Measurements from ENCODE around the gene SOWAHA.

The SOWAHA gene

GRCh38 chr5:132837868-132838267 is 24.8 kb downstream of the SOWAHA start:
- Histone ChIP-seq H3K4me3 (ENCODE audit: low read length) (no peak overlapping the region), H3K23ac (ENCODE audit: low read length) (no peak overlapping the region), H3K79me1 (ENCODE audit: low read length) (no peaks in the 10 kb centered on the region), H3K36me3 (ENCODE audit: control insufficient read depth, insufficient read depth, low read length) (no peaks in the 10 kb centered on the region), H3K4me2 (ENCODE audit: low read length) (no peak overlapping the region), H2BK15ac (replicated peaks; ENCODE audit: low read depth) (no peak overlapping the region), H4K8ac (ENCODE audit: low read depth, low read length) (no peak overlapping the region), H4K5ac (ENCODE audit: low read length) (no peak overlapping the region), H3K27me3 (ENCODE audit: insufficient read depth, low read length, poor library complexity) (no peaks in the 10 kb centered on the region), H3K4ac (ENCODE audit: low read depth, low read length) (no peak overlapping the region), H3K56ac (ENCODE audit: low read length) (no peak overlapping the region), H3K9ac (ENCODE audit: low read length) (no peak overlapping the region), H3K79me2 (ENCODE audit: control insufficient read depth, insufficient read depth, low read length) (no peaks in the 10 kb centered on the region), H2AK5ac (ENCODE audit: low read length) (no peak overlapping the region), H3K18ac (ENCODE audit: low read length) (no peak overlapping the region), H2BK5ac (ENCODE audit: low read length) (no peak overlapping the region), H2BK120ac (ENCODE audit: low read depth, low read length) (no peak overlapping the region), H3K27ac (ENCODE audit: low read depth, low read length) (no peak overlapping the region), H3K4me1 (ENCODE audit: control insufficient read depth, low read depth, low read length) (no peaks in the 10 kb centered on the region)
- no CpG with 5 or more reads among the region's 2 CpGs for WGBS (ENCODE audit: extremely low coverage, insufficient coverage, low lambda C conversion rate)
- DNase-seq, result no peak

DNA sequence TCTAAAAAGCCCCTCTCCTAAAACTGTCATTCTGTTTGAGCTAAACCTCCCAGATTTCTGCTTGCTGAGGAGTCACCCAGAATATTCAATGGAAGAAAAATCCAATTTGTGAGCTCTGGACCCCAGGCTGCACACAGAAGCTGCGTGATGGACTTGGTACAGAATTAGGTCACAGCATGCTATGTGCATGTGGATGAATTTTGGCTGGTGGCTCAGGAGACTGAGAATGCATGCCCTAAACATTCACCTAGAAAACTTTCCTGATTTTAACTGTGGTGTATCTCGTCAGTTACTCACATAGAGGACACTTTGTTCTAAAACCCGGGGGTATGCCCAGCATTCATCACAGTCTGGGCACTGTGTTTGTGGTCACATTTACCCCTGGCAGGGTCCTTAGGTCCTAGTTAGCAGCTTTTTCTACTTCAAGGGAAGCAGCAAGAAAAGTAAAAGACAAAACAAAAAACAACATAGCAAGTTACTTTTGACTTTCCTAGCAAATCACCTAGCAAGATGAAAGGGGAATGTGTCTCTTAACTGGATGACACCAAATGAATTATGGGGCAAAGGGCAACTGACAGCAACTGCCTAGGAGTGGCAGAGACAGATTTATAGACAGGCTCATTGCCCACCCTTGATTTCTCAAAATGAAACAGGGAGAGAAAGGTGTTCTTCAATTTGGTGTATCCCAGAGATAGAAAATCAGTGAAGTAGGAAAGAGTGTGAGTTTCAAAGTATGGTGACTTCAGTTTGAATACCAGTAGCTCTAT is 25.6 kb downstream of the SOWAHA start:
- Histone ChIP-seq H4K5ac (ENCODE audit: low read length) (no peak overlapping the region), H3K23ac (ENCODE audit: low read length) (peak overlapping the region; percentile 66), H3K4me2 (ENCODE audit: low read length) (no peak overlapping the region), H3K27ac (ENCODE audit: low read depth, low read length) (no peak overlapping the region), H2BK120ac (ENCODE audit: low read depth, low read length) (no peak overlapping the region), H2BK5ac (ENCODE audit: low read length) (no peak overlapping the region), H3K79me1 (ENCODE audit: low read length) (no peaks in the 10 kb centered on the region), H4K8ac (ENCODE audit: low read depth, low read length) (no peak overlapping the region), H3K56ac (ENCODE audit: low read length) (no peak overlapping the region), H3K4me3 (ENCODE audit: low read length) (no peak overlapping the region), H3K79me2 (ENCODE audit: control insufficient read depth, insufficient read depth, low read length) (no peaks in the 10 kb centered on the region), H2AK5ac (ENCODE audit: low read length) (no peak overlapping the region), H3K4ac (ENCODE audit: low read depth, low read length) (no peak overlapping the region), H3K27me3 (ENCODE audit: insufficient read depth, low read length, poor library complexity) (no peaks in the 10 kb centered on the region), H2BK15ac (replicated peaks; ENCODE audit: low read depth) (no peak overlapping the region), H3K18ac (ENCODE audit: low read length) (no peak overlapping the region), H3K9ac (ENCODE audit: low read length) (no peak overlapping the region), H3K4me1 (ENCODE audit: control insufficient read depth, low read depth, low read length) (no peaks in the 10 kb centered on the region), H3K36me3 (ENCODE audit: control insufficient read depth, insufficient read depth, low read length) (no peaks in the 10 kb centered on the region)
- DNase-seq, result no peak
- WGBS (ENCODE audit: extremely low coverage, insufficient coverage, low lambda C conversion rate), result no CpG with 5 or more reads among the region's 3 CpGs

GRCh38 chr5:132839426-132840301 is 26.6 kb downstream of the SOWAHA start:
- no peak overlapping the region for H3K4me3 ChIP-seq (ENCODE audit: low read length)
- H2AK5ac ChIP-seq (ENCODE audit: low read length), result no peak overlapping the region
- H3K18ac ChIP-seq (ENCODE audit: low read length), result no peak overlapping the region
- WGBS (ENCODE audit: extremely low coverage, insufficient coverage, low lambda C conversion rate), result no CpG with 5 or more reads among the region's 8 CpGs
- no peaks in the 10 kb centered on the region for H3K79me2 ChIP-seq (ENCODE audit: control insufficient read depth, insufficient read depth, low read length)
- H4K8ac ChIP-seq (ENCODE audit: low read depth, low read length), result no peak overlapping the region
- no peak overlapping the region for H2BK5ac ChIP-seq (ENCODE audit: low read length)
- peak overlapping the region; percentile 15 for H3K23ac ChIP-seq (ENCODE audit: low read length)
- H3K27me3 ChIP-seq (ENCODE audit: insufficient read depth, low read length, poor library complexity), result no peaks in the 10 kb centered on the region
- no peak overlapping the region for H2BK120ac ChIP-seq (ENCODE audit: low read depth, low read length)
- no peak overlapping the region for H3K4me2 ChIP-seq (ENCODE audit: low read length)
- H3K4ac ChIP-seq (ENCODE audit: low read depth, low read length), result no peak overlapping the region
- H3K56ac ChIP-seq (ENCODE audit: low read length), result peak overlapping the region; percentile 25
- H3K36me3 ChIP-seq (ENCODE audit: control insufficient read depth, insufficient read depth, low read length), result no peaks in the 10 kb centered on the region
- H3K79me1 ChIP-seq (ENCODE audit: low read length), result no peaks in the 10 kb centered on the region
- H3K27ac ChIP-seq (ENCODE audit: low read depth, low read length), result no peak overlapping the region
- no peak overlapping the region for H4K5ac ChIP-seq (ENCODE audit: low read length)
- H2BK15ac ChIP-seq (replicated peaks; ENCODE audit: low read depth), result no peak overlapping the region
- H3K4me1 ChIP-seq (ENCODE audit: control insufficient read depth, low read depth, low read length), result no peaks in the 10 kb centered on the region
- peak; percentile 25 for DNase-seq
- no peak overlapping the region for H3K9ac ChIP-seq (ENCODE audit: low read length)

DNA sequence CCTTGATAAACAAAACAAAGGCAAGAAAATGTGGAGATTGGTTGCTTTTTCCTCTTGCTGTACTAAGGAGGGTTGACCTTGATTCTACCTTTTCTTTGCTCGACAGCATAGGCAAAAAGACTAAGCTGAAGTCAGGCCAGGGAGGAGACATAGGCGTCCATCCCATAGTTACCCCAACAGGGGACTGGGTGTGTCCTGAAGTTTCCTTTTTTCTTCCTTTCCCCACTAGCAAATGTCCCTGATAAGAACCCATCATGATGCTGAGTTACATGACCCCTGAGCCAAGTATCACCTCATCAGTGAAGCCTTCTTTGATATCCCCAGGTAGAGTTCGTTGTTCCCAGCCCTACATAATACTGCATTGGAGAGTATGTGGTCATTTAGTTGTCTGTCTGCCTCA is 27.2 kb downstream of the SOWAHA start:
- Histone ChIP-seq H2BK5ac (ENCODE audit: low read length) (no peak overlapping the region), H3K27me3 (ENCODE audit: insufficient read depth, low read length, poor library complexity) (no peaks in the 10 kb centered on the region), H4K5ac (ENCODE audit: low read length) (no peak overlapping the region), H3K4me3 (ENCODE audit: low read length) (no peak overlapping the region), H3K4ac (ENCODE audit: low read depth, low read length) (no peak overlapping the region), H4K8ac (ENCODE audit: low read depth, low read length) (no peak overlapping the region), H3K18ac (ENCODE audit: low read length) (no peak overlapping the region), H3K9ac (ENCODE audit: low read length) (no peak overlapping the region), H3K23ac (ENCODE audit: low read length) (peak overlapping the region; percentile 15), H3K4me1 (ENCODE audit: control insufficient read depth, low read depth, low read length) (no peaks in the 10 kb centered on the region), H3K79me1 (ENCODE audit: low read length) (no peaks in the 10 kb centered on the region), H3K27ac (ENCODE audit: low read depth, low read length) (no peak overlapping the region), H3K79me2 (ENCODE audit: control insufficient read depth, insufficient read depth, low read length) (no peaks in the 10 kb centered on the region), H2AK5ac (ENCODE audit: low read length) (no peak overlapping the region), H2BK120ac (ENCODE audit: low read depth, low read length) (no peak overlapping the region), H3K36me3 (ENCODE audit: control insufficient read depth, insufficient read depth, low read length) (no peaks in the 10 kb centered on the region), H3K4me2 (ENCODE audit: low read length) (no peak overlapping the region), H2BK15ac (replicated peaks; ENCODE audit: low read depth) (no peak overlapping the region), H3K56ac (ENCODE audit: low read length) (no peak overlapping the region)
- WGBS (ENCODE audit: extremely low coverage, insufficient coverage, low lambda C conversion rate), result no CpG with 5 or more reads among the region's 3 CpGs
- DNase-seq, result no peak

GRCh38 chr5:132840896-132841295 is 27.8 kb downstream of the SOWAHA start:
- no peak overlapping the region for H2AK5ac ChIP-seq (ENCODE audit: low read length)
- H3K4me2 ChIP-seq (ENCODE audit: low read length), result no peak overlapping the region
- H3K4me3 ChIP-seq (ENCODE audit: low read length), result no peak overlapping the region
- H4K8ac ChIP-seq (ENCODE audit: low read depth, low read length), result no peak overlapping the region
- no CpG with 5 or more reads among the region's 1 CpG for WGBS (ENCODE audit: extremely low coverage, insufficient coverage, low lambda C conversion rate)
- DNase-seq, result no peak
- H3K79me2 ChIP-seq (ENCODE audit: control insufficient read depth, insufficient read depth, low read length), result no peaks in the 10 kb centered on the region
- no peak overlapping the region for H2BK5ac ChIP-seq (ENCODE audit: low read length)
- H3K18ac ChIP-seq (ENCODE audit: low read length), result no peak overlapping the region
- H3K36me3 ChIP-seq (ENCODE audit: control insufficient read depth, insufficient read depth, low read length), result no peaks in the 10 kb centered on the region
- no peak overlapping the region for H3K23ac ChIP-seq (ENCODE audit: low read length)
- no peak overlapping the region for H3K9ac ChIP-seq (ENCODE audit: low read length)
- H3K4ac ChIP-seq (ENCODE audit: low read depth, low read length), result no peak overlapping the region
- H3K4me1 ChIP-seq (ENCODE audit: control insufficient read depth, low read depth, low read length), result no peaks in the 10 kb centered on the region
- no peak overlapping the region for H2BK15ac ChIP-seq (replicated peaks; ENCODE audit: low read depth)
- H3K27me3 ChIP-seq (ENCODE audit: insufficient read depth, low read length, poor library complexity), result no peaks in the 10 kb centered on the region
- no peak overlapping the region for H3K56ac ChIP-seq (ENCODE audit: low read length)
- no peak overlapping the region for H2BK120ac ChIP-seq (ENCODE audit: low read depth, low read length)
- H3K27ac ChIP-seq (ENCODE audit: low read depth, low read length), result no peak overlapping the region
- H3K79me1 ChIP-seq (ENCODE audit: low read length), result no peaks in the 10 kb centered on the region
- no peak overlapping the region for H4K5ac ChIP-seq (ENCODE audit: low read length)
